ENCODE measurements around the gene LINGO4.

GRCh38 chr1:151841141-151841540 is 35.9 kb upstream of the LINGO4 start:
- TF ChIP-seq POLR2A (IDR thresholded peaks at IDR 0.05; ENCODE audit: low read length) (no peak), GATA1 (IDR thresholded peaks at IDR 0.05; ENCODE audit: low read depth, low read length) (no peak)

Data from erythroblast (primary cell).